Lower leg skin (tissue), 4 donors: ENCODE data around the gene CRTAP. TPM values are rescaled to one million over a fixed set of nuclear protein-coding genes. Genes with fewer than 3 reads are reported as not detected.

Experiments used
- DNase-seq, 2 donors: peaks; one replicate each; pipeline ENCODE4 v3.0.0-alpha.2; 2019; ENCODE audit warnings: low spot score in 2 of 2
- H3K4me3 ChIP-seq: fragments of 200-600 bp; sonication (generic); 2 replicates; pipeline ENCODE4 v1.5.1; 2017; ENCODE audit warnings: mild to moderate bottlenecking, low read depth; ENCODE audit not compliant: poor library complexity, severe bottlenecking
- CTCF ChIP-seq, 3 donors: fragments of 450-650 bp; IDR thresholded peaks; one replicate each; pipeline ENCODE4 v1.5.1; 2016; ENCODE audit warnings: antibody characterized with exemption in 3 of 3, mild to moderate bottlenecking in 3 of 3, moderate library complexity in 2 of 3
- POLR2A ChIP-seq, 2 donors: fragments of 450-650 bp; IDR thresholded peaks; one replicate each; pipeline ENCODE4 v1.6.1; 2016 to 2017; ENCODE audit warnings: antibody characterized with exemption in 2 of 2, mild to moderate bottlenecking in 1 of 2, moderate library complexity in 1 of 2
- WGBS, 2 donors: methylation state at CpG; one replicate each; pipeline ENCODE4 v1.1.5; 2018; 5-methylcytosine and 5-hydroxymethylcytosine counted together
- intact Hi-C: fragments of 100-400 bp; cut with DNase I; formaldehyde crosslinking; loops from one replicate; pipeline ENCODE4 v1.15.0; 2023; ENCODE audit warnings: low total_unique reads
- total RNA-seq, 4 donors: library from RNA; depleted of rRNA; stranded (reverse); fragments of >200 nt; gene quantifications; one replicate each; pipeline ENCODE4 v1.1.0, GENCODE V29; 2016

CRTAP gene
- total RNA-seq, 4 donors from 2014 or later: 130 to 258 (median 196) TPM

DNA sequence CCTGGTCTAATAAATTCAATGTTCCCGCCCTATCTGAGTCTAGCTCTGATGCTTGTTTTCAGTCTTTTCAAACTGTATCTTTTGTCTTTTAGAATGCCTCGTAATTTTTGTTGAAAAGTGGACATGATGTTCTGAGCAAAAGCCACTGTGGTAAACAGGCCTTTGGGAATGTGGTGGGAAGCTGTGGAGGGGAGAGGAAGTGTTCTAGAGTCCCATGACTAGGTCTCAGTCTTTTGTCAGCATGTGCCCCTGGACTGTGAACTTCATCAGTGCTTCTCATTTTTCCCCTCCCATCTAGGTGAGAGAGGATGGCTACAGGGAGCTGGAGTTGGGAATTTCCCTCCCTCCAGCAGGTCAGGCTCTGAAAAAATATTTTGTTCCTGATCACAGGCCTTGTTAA is 71.0 kb downstream of the CRTAP start:
- intact Hi-C loops: no loop called here
- H3K4me3 ChIP-seq: no peak overlapping the region
- DNase-seq: no peak
- WGBS, 2 donors: 76 to 79% methylated on average over 2 of the region's 2 CpGs
- TF ChIP-seq CTCF (IDR thresholded peaks at IDR 0.05) (no peak), POLR2A (IDR thresholded peaks at IDR 0.05) (no peak)

GRCh38 chr3:33186524-33187367 is 72.9 kb downstream of the CRTAP start:
- no peak for DNase-seq
- WGBS, 2 donors: 92 to 94% methylated on average over 13 of the region's 13 CpGs
- TF ChIP-seq CTCF (IDR thresholded peaks at IDR 0.05) (no peak), POLR2A (IDR thresholded peaks at IDR 0.05) (no peak)
- intact Hi-C loops: no loop called here
- H3K4me3 ChIP-seq: no peak overlapping the region

DNA sequence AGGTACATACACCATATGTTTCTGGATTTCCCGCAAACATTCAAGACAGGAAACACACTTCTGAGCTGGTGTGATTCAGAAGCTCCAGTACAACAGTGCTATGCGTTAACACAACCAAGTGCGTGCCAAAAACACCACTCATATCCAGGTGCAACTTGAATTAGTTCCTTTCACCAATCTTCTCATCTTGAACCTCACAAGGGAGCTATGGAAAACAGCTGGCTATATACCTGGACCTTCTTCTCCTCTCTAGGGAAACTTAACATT is 73.5 kb downstream of the CRTAP start:
- DNase-seq: no peak
- intact Hi-C loops: no loop called here
- H3K4me3 ChIP-seq: no peak overlapping the region
- TF ChIP-seq POLR2A (IDR thresholded peaks at IDR 0.05) (no peak), CTCF (IDR thresholded peaks at IDR 0.05) (no peak)
- 84 to 93% methylated on average over 3 of the region's 3 CpGs for WGBS, 2 donors

- TF ChIP-seq CTCF (IDR thresholded peaks at IDR 0.05): no peak
- no peak for TF ChIP-seq POLR2A (IDR thresholded peaks at IDR 0.05)
- WGBS, 2 donors: 91% methylated on average over 1 of the region's 1 CpG
- no peak overlapping the region for H3K4me3 ChIP-seq
- no peak for DNase-seq
- intact Hi-C loops: no loop called here
Measured at GRCh38 chr3:33194303-33194702, 80.5 kb downstream of the CRTAP start.

- intact Hi-C loops: no loop called here
- no peak for DNase-seq
- no peak overlapping the region for H3K4me3 ChIP-seq
- TF ChIP-seq POLR2A (IDR thresholded peaks at IDR 0.05) (no peak), CTCF (IDR thresholded peaks at IDR 0.05) (no peak)
- 71 to 88% methylated on average over 3 of the region's 3 CpGs for WGBS, 2 donors
Measured at GRCh38 chr3:33196538-33196937, 82.7 kb downstream of the CRTAP start.

Other genes with a start within 250 kb of the CRTAP start
- gene CCR4, start 162.4 kb upstream of the CRTAP start, total RNA-seq: under 1 TPM; 0.23 to 0.69 (median 0.42) TPM
- 10 to 100 TPM; 24.7 to 42.3 (median 36.6) TPM for gene GLB1, start 16.9 kb upstream of the CRTAP start, total RNA-seq
- 10 to 100 TPM in 2 of 4 donors, 1 to 10 TPM in 2; 9.2 to 14.0 (median 11.6) TPM for gene TMPPE, start 16.9 kb upstream of the CRTAP start, total RNA-seq
- gene SUSD5, start 104.8 kb downstream of the CRTAP start, total RNA-seq: 1 to 10 TPM; 1.1 to 4.4 (median 1.9) TPM
- 1 to 10 TPM in 3 of 4 donors, under 1 TPM in 1; 0.76 to 6.0 (median 3.0) TPM for gene FBXL2, start 163.4 kb downstream of the CRTAP start, total RNA-seq